ENCODE measurements around the gene TEX2. TPM values are rescaled to one million over a fixed set of nuclear protein-coding genes. Genes with fewer than 3 reads are reported as not detected.

The TEX2 gene
- total RNA-seq, 1 experiment from 2014 or later = 20.2 TPM

GRCh38 chr17:64216000-64216337 is 47.1 kb downstream of the TEX2 start:
- peaks cover 37% of the 10 kb centered on the region for H3K4me1 Mint-ChIP-seq (ENCODE audit: low read depth, unreplicated experiment)
- BruUV-seq (replicated peaks) = no TSS peak
- H3K9me3 Mint-ChIP-seq (ENCODE audit: unreplicated experiment) = no peaks in the 10 kb centered on the region
- POLR2A ChIA-PET = interaction anchor here (1.2 kb wide), 1 partner anchor 70 kb away, joined by 10 read pairs; no protein-coding TSS in a partner anchor
- no peaks in the 10 kb centered on the region for H3K36me3 Mint-ChIP-seq (ENCODE audit: insufficient read depth, unreplicated experiment)
- CTCF ChIA-PET = interaction anchor here (0.6 to 1.0 kb wide), 2 partner anchors 44 to 66 kb away, joined by 3 to 4 read pairs; no protein-coding TSS in a partner anchor
- Histone ChIP-seq H3K4me1 (peaks cover 45% of the 10 kb centered on the region), H3K9me3 (no peaks in the 10 kb centered on the region), H3K36me3 (ENCODE audit: control insufficient read depth, insufficient read depth, low read length) (peaks cover 1% of the 10 kb centered on the region; the same call in 1 of the 2 replicates), H3K4me3 (ENCODE audit: low read depth, low read length) (no peak overlapping the region), H3K27me3 (replicated peaks; ENCODE audit: control insufficient read depth, insufficient read depth, low read length) (no peaks in the 10 kb centered on the region)
- intact Hi-C loops (cut with micrococcal nuclease; ENCODE audit: unreplicated experiment) = loop anchor here (2.0 to 5.0 kb wide), 3 partner anchors 29 to 66 kb away; partner anchors contain the start of gene TEX2
- DNase-seq = no peak
- no peaks in the 10 kb centered on the region for H3K27me3 Mint-ChIP-seq (ENCODE audit: insufficient read depth, unreplicated experiment)
- H3K27ac Mint-ChIP-seq (ENCODE audit: unreplicated experiment) = peak overlapping the region; percentile 42
- no peak overlapping the region for H3K4me3 Mint-ChIP-seq (ENCODE audit: unreplicated experiment)
- TF ChIP-seq CTCF (IDR thresholded peaks at IDR 0.05; ENCODE audit: insufficient read depth in 1 of 2, low read depth in 1 of 2, low read length in 1 of 2, severe bottlenecking in 1 of 2, unreplicated experiment in 1 of 2) = no peak

GRCh38 chr17:64214950-64215349 is 48.1 kb downstream of the TEX2 start:
- H3K9me3 ChIP-seq = no peaks in the 10 kb centered on the region
- peaks cover 42% of the 10 kb centered on the region for H3K4me1 ChIP-seq
- H3K36me3 ChIP-seq (ENCODE audit: control insufficient read depth, insufficient read depth, low read length) = peaks cover 1% of the 10 kb centered on the region; the same call in 1 of the 2 replicates
- no peaks in the 10 kb centered on the region for H3K36me3 Mint-ChIP-seq (ENCODE audit: insufficient read depth, unreplicated experiment)
- no peaks in the 10 kb centered on the region for H3K27me3 Mint-ChIP-seq (ENCODE audit: insufficient read depth, unreplicated experiment)
- ChIA-PET POLR2A (interaction anchor here (0.6 kb wide), 1 partner anchor 32 kb away, joined by 3 read pairs; no protein-coding TSS in a partner anchor), CTCF (interaction anchor here (0.6 kb wide), 1 partner anchor 67 kb away, joined by 3 read pairs; no protein-coding TSS in a partner anchor)
- no peak for DNase-seq
- H3K9me3 Mint-ChIP-seq (ENCODE audit: unreplicated experiment) = no peaks in the 10 kb centered on the region
- no peak for TF ChIP-seq CTCF (IDR thresholded peaks at IDR 0.05; ENCODE audit: insufficient read depth in 1 of 2, low read depth in 1 of 2, low read length in 1 of 2, severe bottlenecking in 1 of 2, unreplicated experiment in 1 of 2)
- H3K27me3 ChIP-seq (replicated peaks; ENCODE audit: control insufficient read depth, insufficient read depth, low read length) = no peaks in the 10 kb centered on the region
- H3K4me1 Mint-ChIP-seq (ENCODE audit: low read depth, unreplicated experiment) = peaks cover 35% of the 10 kb centered on the region
- H3K27ac Mint-ChIP-seq (ENCODE audit: unreplicated experiment) = no peak overlapping the region
- intact Hi-C loops (cut with micrococcal nuclease; ENCODE audit: unreplicated experiment) = loop anchor here (5.0 kb wide), 1 partner anchor 67 kb away; no protein-coding TSS in a partner anchor
- H3K4me3 ChIP-seq (ENCODE audit: low read depth, low read length) = no peak overlapping the region
- H3K4me3 Mint-ChIP-seq (ENCODE audit: unreplicated experiment) = no peak overlapping the region
- BruUV-seq (replicated peaks) = no TSS peak

- Mint-ChIP-seq H3K27me3 (ENCODE audit: insufficient read depth, unreplicated experiment) (no peaks in the 10 kb centered on the region), H3K4me3 (ENCODE audit: unreplicated experiment) (no peak overlapping the region), H3K27ac (ENCODE audit: unreplicated experiment) (no peak overlapping the region), H3K4me1 (ENCODE audit: low read depth, unreplicated experiment) (peaks cover 27% of the 10 kb centered on the region), H3K9me3 (ENCODE audit: unreplicated experiment) (no peaks in the 10 kb centered on the region), H3K36me3 (ENCODE audit: insufficient read depth, unreplicated experiment) (no peaks in the 10 kb centered on the region)
- Histone ChIP-seq H3K27me3 (replicated peaks; ENCODE audit: control insufficient read depth, insufficient read depth, low read length) (no peaks in the 10 kb centered on the region), H3K9me3 (no peaks in the 10 kb centered on the region), H3K4me3 (ENCODE audit: low read depth, low read length) (no peak overlapping the region), H3K4me1 (peaks cover 37% of the 10 kb centered on the region), H3K36me3 (ENCODE audit: control insufficient read depth, insufficient read depth, low read length) (peaks cover 1% of the 10 kb centered on the region; the same call in 1 of the 2 replicates)
- CTCF ChIA-PET = no interaction called here
- intact Hi-C loops (cut with micrococcal nuclease; ENCODE audit: unreplicated experiment) = no loop called here
- BruUV-seq (replicated peaks) = no TSS peak
- POLR2A ChIA-PET = no interaction called here
- no peak for TF ChIP-seq CTCF (IDR thresholded peaks at IDR 0.05; ENCODE audit: insufficient read depth in 1 of 2, low read depth in 1 of 2, low read length in 1 of 2, severe bottlenecking in 1 of 2, unreplicated experiment in 1 of 2)
- no peak for DNase-seq
Observed at GRCh38 chr17:64213995-64214811, 48.9 kb downstream of the TEX2 start.
